ENCODE data around the gene FNDC11.
"Not testable (repeated sequence)": the region's sequence is repeated elsewhere in the genome, so short reads cannot be mapped to it uniquely, and the experiment has no call there.

Gene FNDC11

DNA sequence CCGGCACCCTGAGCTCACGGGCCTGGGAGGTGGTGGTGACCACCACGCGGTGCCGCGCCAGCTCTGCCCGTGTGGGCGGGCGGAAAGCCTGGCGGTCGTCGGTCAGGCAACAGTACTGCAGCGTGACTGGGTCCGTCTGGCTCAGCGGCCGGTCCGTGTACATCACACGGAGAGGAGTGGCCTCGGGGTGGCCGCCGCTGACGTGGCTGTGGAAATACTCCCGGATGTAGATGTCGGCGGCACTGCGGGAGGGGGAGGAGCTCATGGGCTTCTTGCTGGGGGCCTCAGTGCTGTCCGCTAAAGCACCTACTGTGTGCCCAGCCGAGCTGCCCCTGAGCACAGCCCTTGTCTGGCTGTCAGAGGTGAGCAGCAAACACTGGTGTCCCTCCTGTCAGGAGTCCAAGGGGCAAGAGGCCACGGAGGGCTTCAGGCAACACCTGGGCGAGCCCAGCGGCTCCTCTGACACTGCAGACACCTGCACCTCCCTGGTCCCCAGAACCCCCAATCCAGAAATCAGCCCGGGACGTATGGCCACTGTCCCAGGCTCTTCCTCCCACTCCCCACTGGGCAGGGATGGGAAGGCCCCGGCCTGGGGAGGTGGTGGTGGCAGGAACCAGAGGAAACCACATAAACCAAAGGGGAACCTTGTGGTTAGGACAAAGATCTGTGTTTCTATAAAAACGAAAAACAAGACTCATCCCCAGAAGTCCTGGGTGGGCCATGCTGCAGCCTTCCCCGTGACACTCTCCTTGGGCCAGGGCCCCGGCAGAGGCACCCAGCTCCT is 13.6 kb downstream of the FNDC11 start:
- no peak for DNase-seq

DNA sequence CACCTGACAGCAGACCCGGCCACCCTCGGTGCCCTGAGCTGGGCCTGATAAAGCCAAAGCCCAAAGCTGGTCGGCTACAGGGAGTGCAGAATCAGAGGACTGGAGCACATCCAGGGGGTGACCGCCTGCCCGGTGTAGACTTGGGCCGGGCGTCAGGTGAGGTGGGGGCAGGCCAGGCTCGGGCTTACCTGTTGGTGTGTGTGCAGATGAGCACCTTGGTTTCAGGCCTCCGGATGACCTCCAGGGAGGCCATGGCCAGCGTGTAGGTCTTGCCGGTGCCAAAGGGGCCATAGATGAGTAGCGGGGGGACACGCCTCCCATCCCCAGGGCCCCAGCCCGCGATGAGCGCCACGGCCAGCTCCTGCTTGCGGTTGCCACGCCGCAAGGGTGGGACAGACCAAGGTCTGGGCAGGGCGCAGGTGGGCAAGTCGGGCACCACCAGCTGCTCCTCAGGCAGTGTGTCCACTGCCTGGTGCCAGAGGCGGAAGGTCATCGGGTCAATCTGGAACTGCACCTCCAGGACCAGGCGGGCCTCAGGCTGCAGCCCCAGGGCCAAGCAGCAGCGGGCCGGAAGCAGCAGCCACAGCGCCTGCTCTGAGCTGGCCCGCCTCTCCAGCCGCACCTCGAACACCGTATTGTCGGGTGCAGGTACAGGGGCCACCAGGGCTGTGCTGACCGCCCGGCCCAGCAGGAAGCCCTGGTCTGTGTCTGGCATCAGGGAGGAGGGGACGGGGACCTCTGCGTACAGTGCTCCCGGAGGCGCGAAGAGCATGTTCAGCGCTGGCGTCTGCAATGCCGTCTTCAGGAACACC is 14.4 kb downstream of the FNDC11 start:
- DNase-seq = no peak

DNA sequence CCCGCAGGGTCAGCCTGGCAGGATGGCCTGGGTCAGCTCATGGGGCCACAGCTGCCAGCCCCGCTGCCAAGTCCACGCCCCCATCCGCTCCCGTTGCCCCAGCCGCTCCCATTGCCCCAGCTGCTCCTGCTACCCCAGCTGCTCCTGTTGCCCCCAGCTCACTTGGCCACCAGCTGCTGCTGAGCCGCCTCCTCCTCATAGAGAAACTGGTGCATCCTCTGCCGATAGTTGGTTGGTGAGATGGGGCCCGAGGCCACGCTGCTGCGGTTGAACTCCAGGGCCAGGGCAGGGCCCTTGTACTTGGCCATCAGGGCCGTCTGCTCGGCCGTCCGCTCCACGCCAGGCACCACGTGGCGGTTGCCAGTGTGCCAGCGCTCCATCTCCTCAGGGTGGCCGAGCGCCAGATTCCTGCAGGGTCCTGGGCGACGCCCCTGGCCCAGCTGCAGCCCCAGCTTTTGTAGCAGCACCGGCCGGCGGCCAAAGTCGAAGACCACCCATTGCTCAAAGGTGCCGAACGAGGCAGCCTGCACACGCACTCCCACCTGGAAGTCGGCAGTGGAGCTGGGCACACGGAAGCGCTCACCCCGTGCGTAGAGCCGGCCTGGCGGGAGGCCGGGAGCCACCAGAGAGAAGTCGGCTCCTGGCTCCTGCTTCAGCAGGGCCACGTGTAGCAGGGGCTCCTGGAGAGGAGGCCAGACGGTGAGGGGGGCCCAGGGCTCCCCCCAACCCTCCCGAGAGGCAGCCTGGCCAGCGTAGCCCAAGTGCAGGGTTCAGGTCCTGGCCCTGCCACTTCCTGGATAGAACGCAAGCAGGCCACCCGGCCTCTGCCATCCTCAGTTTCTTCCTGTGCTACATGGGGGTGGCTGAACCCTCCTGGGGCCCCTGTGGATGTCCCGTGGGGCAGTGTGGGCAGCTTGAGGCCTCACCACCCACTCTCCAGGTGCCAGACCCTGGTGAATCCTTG is 15.3 kb downstream of the FNDC11 start:
- no peak for DNase-seq

DNA sequence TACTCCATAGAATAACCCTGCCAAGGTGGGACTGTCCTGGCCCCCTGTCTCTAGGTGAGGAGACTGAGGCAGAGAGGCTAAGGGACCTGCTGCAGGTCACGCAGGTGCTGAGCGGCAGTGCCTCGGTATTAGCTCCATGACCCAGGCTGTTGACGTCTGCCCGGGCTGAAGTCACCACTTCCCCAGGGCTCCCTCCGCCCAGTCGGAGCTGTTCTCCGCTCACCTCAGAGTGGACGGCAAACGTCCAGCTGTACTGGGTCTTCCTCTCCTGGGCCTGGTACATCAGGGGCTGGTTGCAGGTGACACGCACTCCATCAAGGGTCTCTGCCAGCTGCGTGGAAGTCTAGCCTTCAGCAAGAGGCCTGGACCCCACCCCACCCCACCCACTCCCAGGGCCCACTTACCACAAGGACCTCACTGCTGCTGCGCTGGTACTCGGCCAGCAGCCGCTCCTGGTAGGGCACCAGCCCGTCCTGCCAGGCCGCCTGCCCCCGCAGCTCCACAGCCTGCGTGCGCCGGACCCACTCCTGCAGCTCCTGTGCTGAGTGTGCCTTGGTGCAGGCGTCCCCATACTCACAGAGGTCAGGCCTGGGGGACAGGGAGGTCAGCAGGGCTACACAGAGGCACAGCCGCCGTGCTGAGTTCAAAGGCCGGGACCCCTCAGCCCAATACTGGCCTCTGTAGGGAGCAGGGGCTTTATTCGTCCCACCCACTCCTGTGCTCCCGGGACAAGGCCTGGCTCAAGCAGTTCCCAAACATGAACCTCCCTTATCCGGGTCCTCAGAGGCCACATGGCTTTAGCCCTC is 16.5 kb downstream of the FNDC11 start:
- no peak for DNase-seq

DNA sequence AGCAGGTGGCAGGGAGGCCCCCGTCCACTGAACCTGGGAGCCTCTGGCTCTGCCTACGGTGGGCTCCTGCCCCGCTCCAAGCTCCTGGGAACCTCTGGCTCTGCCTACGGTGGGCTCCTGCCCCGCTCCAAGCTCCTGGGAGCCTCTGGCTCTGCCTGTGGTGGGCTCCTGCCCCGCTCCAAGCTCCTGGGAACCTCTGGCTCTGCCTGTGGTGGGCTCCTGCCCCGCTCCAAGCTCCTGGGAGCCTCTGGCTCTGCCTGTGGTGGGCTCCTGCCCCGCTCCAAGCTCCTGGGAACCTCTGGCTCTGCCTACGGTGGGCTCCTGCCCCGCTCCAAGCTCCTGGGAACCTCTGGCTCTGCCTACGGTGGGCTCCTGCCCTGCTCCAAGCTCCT is 17.1 kb downstream of the FNDC11 start:
- not testable (repeated sequence) for DNase-seq

DNA sequence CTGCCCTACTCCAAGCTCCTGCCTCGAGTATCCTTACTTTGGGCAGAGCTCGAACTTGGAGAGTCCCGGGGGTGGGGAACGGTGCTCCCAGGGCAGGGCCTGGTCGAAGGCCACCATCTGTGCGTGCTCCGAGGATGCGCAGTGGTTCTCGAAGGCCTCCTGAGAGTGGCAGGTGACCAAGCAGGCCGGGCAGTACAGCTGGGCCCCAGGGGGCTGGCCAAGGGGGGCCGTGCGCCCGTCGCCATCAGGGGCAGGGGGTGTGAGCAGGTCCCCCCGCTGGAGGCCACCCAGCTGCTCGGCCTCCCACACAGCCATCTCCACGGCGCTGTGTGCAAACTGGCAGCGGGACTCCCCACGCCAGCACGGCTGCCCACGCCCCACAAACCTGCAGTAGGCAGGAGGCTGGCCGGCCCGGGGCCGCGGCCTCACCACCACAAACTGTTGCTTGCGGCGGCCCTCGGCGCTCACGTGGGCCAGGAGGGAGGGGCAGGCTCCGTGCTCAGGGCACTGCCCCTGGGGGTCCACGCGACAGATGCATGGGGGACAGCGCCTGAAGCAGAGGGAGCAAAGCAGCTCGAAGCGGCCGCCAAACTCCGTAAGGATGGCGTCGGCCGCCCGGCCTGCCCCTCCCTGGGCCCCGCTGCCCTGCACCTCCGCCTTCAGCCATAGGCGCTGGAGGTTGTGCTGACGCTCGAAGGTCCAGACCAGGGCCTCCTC is 18.3 kb downstream of the FNDC11 start:
- DNase-seq = no peak

DNA sequence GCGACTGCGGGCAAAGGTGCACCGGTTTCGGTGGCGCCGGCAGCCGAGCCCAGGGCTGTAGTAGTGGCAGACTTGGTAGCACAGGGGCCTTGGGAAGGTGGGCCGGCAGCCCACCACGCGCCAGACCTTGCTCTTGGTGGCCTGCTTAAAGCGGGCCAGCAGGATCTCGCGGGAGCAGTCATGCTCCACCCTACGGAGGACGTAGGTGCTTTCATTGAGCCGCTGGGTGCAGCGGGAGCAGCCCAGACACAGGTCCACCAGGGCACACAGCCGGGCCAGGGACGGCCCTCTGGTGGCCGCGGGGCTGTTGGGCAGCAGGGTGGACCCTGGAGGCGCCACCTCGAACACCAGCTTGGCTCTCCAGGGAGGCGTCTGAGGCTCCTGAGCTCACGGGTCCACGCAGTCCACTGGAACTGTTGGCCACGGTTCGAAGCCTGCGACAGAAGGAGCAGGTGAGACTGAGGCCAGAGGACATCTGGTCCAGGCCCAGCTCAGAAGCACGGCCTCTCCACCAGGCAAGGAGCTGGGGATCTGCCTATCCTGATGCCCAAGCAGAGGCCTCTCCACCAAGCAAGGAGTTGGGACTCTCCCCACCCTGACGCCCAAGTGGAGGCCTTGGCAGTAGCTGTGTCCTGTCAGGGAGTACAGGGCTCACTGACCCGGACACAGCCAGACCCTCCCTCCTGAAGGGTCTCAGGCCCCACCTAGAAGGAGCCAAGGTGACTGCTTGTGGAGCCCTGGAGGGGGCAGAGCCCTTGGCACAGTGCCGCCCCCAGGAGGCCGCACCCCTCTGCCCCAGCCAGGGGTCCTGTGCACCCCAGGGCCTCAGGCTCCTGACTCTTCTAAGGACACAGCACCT is 19.1 kb downstream of the FNDC11 start:
- DNase-seq = no peak

DNA sequence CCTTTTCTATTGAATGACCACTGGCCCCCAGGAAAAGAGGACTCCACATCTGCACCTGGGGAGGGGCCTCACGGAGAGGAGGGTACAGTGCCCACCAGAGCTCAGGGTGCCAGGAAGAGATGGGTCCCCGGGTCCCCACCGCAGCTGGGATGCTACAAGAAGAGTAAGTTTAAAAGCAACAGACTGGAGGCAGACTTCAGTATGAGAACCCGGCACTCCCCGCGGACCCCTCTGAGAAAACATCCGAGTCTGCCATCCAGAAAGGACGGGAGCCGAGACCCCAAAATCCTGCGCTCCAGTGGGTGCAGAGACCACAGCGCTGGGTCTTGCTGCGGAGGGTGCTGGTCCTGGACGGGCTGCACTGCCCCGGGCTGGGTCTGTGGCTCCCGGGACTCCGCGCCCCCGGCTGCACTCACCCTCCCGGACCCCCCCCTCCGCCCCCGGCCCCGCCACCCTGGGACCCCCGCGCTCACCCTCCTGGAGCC is 19.7 kb downstream of the FNDC11 start:
- DNase-seq = no peak

DNA sequence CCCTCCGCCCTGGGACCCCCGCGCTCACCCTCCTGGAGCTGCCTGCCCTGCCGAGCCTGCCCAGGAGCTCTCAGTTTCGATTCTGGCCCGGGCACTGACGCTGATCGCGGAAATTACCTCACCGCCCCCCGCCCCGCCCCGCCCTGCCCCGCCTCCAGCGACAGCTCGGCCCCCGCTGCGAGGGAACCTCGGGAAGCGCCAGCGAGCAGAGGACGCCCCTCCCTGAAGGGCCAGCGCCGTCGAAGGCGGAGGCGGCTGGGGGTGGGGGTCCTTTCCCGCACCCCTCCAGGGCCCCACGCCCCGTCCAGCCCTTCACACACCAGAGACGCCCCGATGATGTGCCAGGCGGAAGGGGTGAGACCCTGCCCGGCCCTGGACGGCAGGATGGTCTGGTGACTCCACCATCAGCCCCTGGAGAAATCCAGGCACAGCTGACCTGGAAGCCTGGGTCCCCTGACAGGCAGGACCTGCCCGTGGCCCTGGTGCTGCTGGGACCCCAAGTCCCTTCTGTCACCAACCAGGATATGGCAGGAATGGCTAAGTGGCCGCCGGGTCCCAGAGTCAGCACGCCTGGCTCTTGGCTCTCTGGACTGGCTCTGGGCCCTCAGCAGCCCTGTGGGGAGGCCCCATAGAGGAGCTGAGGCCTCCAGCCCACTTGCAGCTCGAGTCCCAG is 20.3 kb downstream of the FNDC11 start, which contains the start of gene HELZ2:
Gene HELZ2, minus strand, starts transcription at position 84 of the 673 bp plus-strand sequence. CDS start 1,854 bp downstream, outside the sequence.
- DNase-seq = peak in 1 of 2 donors; percentile 43

DNA sequence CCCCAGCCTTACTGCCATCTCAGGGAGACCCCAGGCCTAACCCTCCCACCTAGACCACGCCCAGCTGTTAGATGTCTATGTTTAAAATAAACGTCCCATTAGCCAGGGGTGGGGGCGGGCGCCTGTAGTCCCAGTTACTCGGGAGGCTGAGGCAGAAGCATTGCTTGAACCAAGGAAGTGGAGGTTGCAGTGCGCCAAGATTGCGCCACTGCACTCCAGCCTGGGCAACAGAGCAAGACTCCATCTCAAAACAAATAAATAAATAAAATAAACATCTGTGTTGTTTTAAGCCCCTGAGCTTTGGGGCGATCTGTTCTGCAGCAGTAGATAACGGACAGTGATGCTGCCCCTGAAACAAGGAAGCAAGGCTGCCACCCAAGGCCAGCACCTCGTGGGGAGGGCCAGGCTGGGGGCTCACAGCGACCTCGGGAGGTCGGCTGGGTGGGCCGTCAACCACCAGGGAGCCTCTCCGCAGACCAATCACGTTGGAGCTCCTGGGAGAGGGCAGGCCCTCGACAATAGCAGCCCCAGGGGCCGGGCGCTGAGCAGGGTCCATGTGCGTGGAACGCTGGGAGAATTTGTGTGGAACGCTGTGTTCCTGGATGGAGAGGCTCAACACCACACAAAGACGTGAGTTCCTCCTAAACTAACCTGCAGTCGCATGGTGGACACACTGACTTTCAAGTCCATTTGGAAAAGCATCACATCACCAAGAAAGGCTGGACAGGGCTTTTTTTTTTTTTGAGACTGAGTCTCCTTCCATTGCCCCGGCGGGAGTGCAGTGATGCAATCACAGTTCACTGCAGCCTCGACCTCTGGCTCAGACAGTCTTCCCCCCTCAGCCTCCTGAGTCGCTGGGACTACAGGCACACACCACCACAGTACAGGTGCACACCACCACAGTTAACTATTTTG is 21.1 kb downstream of the FNDC11 start:
- no peak for DNase-seq

DNA sequence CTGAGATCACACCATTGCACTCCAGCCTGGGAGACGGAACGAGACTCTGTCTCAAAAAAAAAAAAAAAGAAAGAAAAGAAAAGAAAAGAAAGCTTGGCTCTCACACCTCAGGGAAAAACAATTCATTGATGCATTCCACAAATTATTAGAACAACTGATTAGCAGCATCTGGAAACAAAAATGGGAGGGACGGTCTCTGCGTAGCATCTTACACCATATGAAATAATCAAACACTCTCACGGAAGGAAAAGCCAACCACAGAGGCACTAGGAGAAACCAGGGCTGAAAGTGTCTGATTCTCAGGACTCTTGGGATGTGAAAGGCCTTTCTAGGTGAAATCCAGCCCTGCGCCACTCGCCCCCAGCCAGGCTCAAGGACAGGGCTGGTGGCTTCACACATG is 22.4 kb downstream of the FNDC11 start:
- DNase-seq = no peak

DNA sequence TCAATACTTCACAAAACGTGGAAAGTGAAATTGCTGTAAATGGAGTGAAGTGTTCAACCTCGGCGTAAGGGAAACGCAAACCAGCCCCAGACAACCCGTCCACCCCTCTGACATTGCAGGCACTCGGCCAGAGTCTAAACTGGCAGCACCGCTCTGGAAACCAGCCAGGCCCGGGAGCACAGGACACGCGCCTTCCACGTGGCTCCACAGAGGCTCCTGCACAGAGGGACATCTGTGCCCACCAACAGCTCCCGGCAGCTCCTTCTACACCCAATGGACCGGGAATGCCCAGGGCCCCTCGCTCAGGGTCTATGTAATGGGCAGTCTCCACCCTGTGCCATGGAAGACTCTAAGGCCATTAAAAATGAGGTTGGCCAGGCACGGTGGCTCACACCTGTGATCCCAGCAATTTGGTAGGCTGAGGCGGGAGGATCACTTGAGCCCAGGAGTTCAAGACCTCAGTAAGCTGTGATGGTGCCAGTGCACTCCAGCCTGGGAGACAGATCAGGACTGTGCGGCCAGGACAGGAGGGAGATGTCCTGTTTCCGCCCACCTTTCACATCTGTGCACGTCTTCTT is 23.4 kb downstream of the FNDC11 start:
- peak in 1 of 2 donors; percentile 41 for DNase-seq

DNA sequence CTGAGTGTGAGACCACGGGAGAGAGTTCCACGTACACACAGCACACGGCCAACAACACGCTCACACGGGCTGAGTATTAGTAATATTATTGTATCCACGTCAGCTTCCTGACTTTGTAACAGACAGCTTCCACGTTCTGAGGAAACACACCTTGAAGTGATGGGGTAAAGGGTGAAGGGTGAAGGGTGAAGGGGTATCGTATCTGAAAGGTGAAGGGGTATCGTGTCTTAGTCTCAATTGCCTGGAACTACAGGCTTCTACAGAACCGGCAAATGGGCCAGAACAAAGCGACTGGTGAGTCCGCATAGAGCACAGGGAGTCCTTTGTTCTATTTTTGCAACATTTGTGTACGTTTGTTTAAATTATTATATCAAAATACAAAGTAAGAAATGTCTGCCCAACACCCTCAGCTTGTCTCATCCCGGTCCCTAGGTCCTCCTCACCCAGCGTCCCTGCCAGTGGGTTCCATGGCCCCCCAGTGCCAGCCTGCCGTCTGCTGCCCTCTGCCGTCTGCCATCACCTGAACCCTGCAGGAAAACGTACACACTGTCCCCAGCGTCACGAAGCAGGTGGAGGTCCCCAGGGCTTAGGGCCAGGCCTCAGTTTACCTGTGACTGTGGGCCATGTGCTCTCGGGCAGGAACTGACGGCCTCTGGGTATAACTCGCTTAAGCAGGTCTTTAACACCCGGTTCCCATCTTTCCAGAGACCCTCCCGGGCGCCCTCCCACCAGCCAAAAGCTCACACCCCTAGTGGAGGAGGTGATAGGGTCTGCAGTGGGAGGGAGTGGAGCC is 24.5 kb downstream of the FNDC11 start:
- DNase-seq = no peak

DNA sequence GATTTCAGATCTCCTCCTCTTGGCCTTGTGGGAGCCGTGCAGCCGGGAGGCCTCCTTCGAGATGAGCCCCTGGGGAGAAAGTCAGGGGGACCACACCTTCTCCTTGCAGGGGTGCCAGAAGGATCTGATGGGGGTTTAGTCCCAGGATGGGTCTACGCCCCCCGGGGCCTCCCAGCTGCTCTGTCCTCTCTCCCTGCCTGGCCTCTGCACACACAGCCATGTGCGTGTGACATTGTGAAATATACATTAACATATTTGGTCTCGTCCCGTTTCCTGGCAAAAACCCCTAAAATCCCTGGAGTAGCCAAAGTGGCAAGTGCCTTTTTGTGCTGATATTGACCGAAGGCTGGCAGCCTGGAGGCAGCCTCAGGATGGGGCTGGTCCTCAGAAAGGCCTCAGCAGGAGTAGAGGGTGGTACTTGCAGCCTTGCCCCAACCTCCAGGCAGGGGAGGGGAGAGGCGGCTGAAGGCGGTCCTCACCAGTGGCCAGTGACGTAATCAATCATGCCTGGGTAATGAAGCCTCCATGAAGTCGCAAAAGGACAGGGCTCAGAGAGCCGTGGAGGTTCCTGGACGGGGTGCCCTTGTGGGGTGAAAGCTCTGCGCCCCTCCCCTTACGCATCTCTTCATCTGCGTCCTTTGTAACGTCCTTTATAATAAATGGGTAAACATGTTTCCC is 25.2 kb downstream of the FNDC11 start:
- DNase-seq = no peak

DNA sequence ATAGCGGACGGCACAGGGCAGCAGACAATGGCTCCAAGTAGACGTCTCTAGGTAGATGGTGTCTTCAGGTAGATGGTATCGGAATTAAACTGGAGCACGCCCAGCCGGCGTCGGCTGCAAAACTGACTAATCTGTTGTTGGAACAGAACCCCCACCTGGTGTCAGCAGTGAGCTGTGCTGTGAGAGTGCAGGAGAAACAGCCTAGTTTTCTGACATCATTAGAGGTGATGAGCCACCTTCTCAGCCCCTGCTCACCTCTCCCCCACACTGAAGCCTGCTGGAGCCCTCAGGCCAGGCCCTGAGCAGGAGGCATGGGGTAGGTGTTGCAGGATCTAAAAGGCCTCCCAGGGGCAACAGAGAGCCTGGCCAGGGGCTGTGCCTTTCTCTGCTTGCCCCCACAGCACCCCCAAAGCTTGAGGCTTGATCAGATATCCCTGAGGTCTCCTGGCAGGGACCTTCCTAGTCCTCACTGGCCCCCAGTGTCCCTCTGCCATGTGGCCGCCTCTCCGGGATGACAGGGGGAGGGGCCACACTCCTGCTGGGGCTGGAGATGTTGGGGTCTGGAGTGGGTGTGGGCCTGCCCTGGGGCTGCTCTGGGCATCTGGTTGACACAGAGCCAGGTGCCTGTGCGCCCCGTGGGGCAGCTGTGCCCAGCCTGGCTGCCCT is 27.0 kb downstream of the FNDC11 start:
- DNase-seq = peak in 1 of 2 donors; percentile 13

Measured in hippocampal formation (tissue), 2 donors.